OCI-LY7 (cell line): ENCODE measurements around the gene APOF. TPM values are rescaled to one million over a fixed set of nuclear protein-coding genes. Genes with fewer than 3 reads are reported as not detected.

Experiments used
- BruUV-seq: library from RNA; stranded (reverse); fragments of 400-500 nt; replicated peaks from 2 replicates; lab custom pipeline; 2021; lab: Mats Ljungman, UMichigan
- CTCF ChIA-PET: fragments of 300-600 bp; sonication (Branson Sonifier 250); formaldehyde crosslinking; loops from one replicate; lab custom pipeline; 2022; ENCODE audit warnings: antibody characterized with exemption; ENCODE audit not compliant: unreplicated experiment; lab: Charles Lee
- POLR2A ChIA-PET: fragments of 300-600 bp; sonication (Branson Sonifier 250); formaldehyde crosslinking; loops from one replicate; lab custom pipeline; 2022; ENCODE audit warnings: antibody characterized with exemption; lab: Charles Lee
- DNase-seq: peaks from one replicate; pipeline ENCODE4 v3.0.0-alpha.2; 2015; ENCODE audit warnings: low spot score
- H2AFZ ChIP-seq: fragments of 200-600 bp; sonication (generic), shearing (Covaris generic); 2 replicates; pipeline ENCODE4 v1.6.1; 2014; ENCODE audit warnings: mild to moderate bottlenecking, antibody characterized with exemption, low read length, moderate library complexity
- H3K27ac ChIP-seq: fragments of 200-600 bp; sonication (generic); 2 replicates; pipeline ENCODE4 v1.5.1; 2014; ENCODE audit warnings: mixed run types, low read depth, mild to moderate bottlenecking, moderate library complexity, low read length, inconsistent platforms; ENCODE audit not compliant: poor library complexity, severe bottlenecking
- H3K36me3 ChIP-seq: fragments of 200-600 bp; sonication (generic); 2 replicates; pipeline ENCODE4 v1.6.1; 2014; ENCODE audit warnings: mild to moderate bottlenecking, antibody characterized with exemption, low read length, moderate library complexity, mixed read lengths; ENCODE audit not compliant: insufficient read depth
- H3K4me1 ChIP-seq: fragments of 200-600 bp; sonication (generic); 2 replicates; pipeline ENCODE4 v1.5.1; 2014; ENCODE audit warnings: mild to moderate bottlenecking, low read length; ENCODE audit not compliant: insufficient read depth, poor library complexity, severe bottlenecking
- H3K4me2 ChIP-seq: fragments of 200-600 bp; sonication (generic); 2 replicates; pipeline ENCODE4 v1.6.1; 2014; ENCODE audit warnings: mild to moderate bottlenecking, low read length
- H3K4me3 ChIP-seq: fragments of 200-600 bp; sonication (generic); 2 replicates; pipeline ENCODE4 v1.5.1; 2014; ENCODE audit warnings: mild to moderate bottlenecking, low read depth, low read length; ENCODE audit not compliant: poor library complexity, severe bottlenecking
- H3K79me2 ChIP-seq: fragments of 200-600 bp; sonication (generic); 2 replicates; pipeline ENCODE4 v1.6.1; 2016; ENCODE audit warnings: low read depth, mild to moderate bottlenecking, low read length, moderate library complexity, mixed read lengths; ENCODE audit not compliant: insufficient read depth
- H3K9me2 ChIP-seq: fragments of 200-600 bp; sonication (generic); 2 replicates; pipeline ENCODE4 v1.6.1; 2016; ENCODE audit warnings: mild to moderate bottlenecking, low read length, mixed read lengths; ENCODE audit not compliant: insufficient read depth
- H3K9me3 ChIP-seq: fragments of 200-600 bp; sonication (generic); 2 replicates; pipeline ENCODE4 v1.6.1; 2014; ENCODE audit warnings: mild to moderate bottlenecking, mixed run types, low read length, mixed read lengths
- H4K20me1 ChIP-seq: fragments of 200-600 bp; sonication (generic); 2 replicates; pipeline ENCODE4 v1.6.1; 2014; ENCODE audit warnings: mild to moderate bottlenecking, antibody characterized with exemption, low read length, moderate library complexity, mixed read lengths; ENCODE audit not compliant: insufficient read depth
- EZH2phosphoT487 ChIP-seq: fragments of 200-600 bp; sonication (generic); IDR thresholded peaks from 2 replicates; pipeline ENCODE4 v1.6.1; 2018; ENCODE audit warnings: low read depth, borderline replicate concordance, mild to moderate bottlenecking, mixed run types, antibody characterized with exemption, low read length, moderate library complexity, mixed read lengths
- intact Hi-C: fragments of 100-400 bp; cut with micrococcal nuclease; formaldehyde crosslinking; loops from one replicate; pipeline ENCODE4 v1.10.0; 2022; ENCODE audit not compliant: unreplicated experiment
- total RNA-seq, 2 experiments: library from RNA; depleted of rRNA in 1 of 2; stranded (reverse); fragments of >200 nt in 1 of 2; shearing (Covaris generic) in 1 of 2; gene quantifications; 2 replicates each; pipeline ENCODE4 v1.2.3, GENCODE V29; 2014 to 2022
- TF ChIP-seq, protein P1 (sequence below): fragments of 200-600 bp; sonication (generic); conservative IDR thresholded peaks from 2 replicates; pipeline ENCODE4 v1.5.1; 2014; ENCODE audit warnings: mild to moderate bottlenecking, antibody characterized with exemption, low read length, moderate library complexity, mixed read lengths

Gene APOF
- total RNA-seq, 2 experiments from 2014 or later, result 0.16 to 0.38 TPM

DNA sequence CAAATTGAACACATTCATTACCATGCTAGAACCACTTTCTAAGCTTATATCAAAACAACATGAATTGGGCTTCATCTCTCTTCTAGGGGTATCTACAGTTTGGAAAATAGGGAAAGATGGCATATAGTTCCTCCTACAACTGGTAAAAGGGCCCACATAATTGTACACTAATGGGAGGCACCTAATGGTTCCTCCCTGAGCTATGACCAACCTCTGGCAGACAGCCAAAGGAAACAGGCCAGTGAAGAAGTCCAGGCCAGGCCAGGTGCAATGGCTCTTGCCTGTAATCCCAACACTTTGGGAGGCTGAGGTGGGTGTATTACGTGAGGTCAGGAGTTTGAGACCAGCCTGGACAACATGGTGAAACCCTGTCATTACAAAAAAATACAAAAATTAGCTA lies 23.2 kb upstream of the APOF start:
- Histone ChIP-seq H2AFZ (no peak overlapping the region), H3K9me2 (no peaks in the 10 kb centered on the region)
- CTCF ChIA-PET, result no interaction called here

DNA sequence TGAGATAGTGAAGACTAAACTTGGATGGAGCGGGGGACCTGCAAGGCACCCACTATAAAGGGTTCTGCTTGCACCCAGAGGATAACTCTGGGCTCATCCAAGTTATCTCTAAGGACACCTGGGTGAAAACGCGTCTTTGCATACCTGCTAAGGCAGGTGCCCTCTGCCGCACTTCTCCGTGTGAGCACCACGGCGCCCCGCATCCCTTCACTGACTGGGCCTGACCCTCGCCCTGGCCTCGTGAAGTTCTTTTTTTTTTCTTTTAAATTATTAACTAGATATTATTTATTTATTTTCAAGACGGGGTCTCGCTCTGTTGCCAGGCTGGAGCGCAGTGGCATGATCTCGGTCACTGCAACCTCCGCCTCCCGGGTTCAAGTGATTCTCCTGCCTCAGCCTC lies 20.0 kb upstream of the APOF start:
- Histone ChIP-seq H3K4me2 (no peak overlapping the region), H3K79me2 (no peaks in the 10 kb centered on the region), H3K9me2 (no peaks in the 10 kb centered on the region), H3K9me3 (no peaks in the 10 kb centered on the region), H3K36me3 (no peaks in the 10 kb centered on the region), H3K4me3 (no peak overlapping the region), H3K4me1 (peaks cover 8% of the 10 kb centered on the region), H3K27ac (no peak overlapping the region), H2AFZ (no peak overlapping the region), H4K20me1 (no peaks in the 10 kb centered on the region)
- BruUV-seq, result no TSS peak
- CTCF ChIA-PET, result no interaction called here
- intact Hi-C loops, result no loop called here
- TF ChIP-seq, protein P1, sequence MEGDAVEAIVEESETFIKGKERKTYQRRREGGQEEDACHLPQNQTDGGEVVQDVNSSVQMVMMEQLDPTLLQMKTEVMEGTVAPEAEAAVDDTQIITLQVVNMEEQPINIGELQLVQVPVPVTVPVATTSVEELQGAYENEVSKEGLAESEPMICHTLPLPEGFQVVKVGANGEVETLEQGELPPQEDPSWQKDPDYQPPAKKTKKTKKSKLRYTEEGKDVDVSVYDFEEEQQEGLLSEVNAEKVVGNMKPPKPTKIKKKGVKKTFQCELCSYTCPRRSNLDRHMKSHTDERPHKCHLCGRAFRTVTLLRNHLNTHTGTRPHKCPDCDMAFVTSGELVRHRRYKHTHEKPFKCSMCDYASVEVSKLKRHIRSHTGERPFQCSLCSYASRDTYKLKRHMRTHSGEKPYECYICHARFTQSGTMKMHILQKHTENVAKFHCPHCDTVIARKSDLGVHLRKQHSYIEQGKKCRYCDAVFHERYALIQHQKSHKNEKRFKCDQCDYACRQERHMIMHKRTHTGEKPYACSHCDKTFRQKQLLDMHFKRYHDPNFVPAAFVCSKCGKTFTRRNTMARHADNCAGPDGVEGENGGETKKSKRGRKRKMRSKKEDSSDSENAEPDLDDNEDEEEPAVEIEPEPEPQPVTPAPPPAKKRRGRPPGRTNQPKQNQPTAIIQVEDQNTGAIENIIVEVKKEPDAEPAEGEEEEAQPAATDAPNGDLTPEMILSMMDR, result no peak
- no peak for TF ChIP-seq EZH2phosphoT487
- DNase-seq, result no peak
- POLR2A ChIA-PET, result interaction anchor here (0.6 to 1.3 kb wide), 5 partner anchors 11 to 161 kb away, joined by 3 to 4 read pairs (median 3); partner anchors contain the start of genes RNF41 and STAT2

More for the DNA sequence above, 23.2 kb upstream of the APOF start:
- H3K4me2 ChIP-seq, result no peak overlapping the region
- no peaks in the 10 kb centered on the region for H4K20me1 ChIP-seq
- TF ChIP-seq, protein P1, result no peak
- TF ChIP-seq EZH2phosphoT487, result no peak
- H3K4me3 ChIP-seq, result no peak overlapping the region
- DNase-seq, result no peak
- no peaks in the 10 kb centered on the region for H3K79me2 ChIP-seq
- no peaks in the 10 kb centered on the region for H3K4me1 ChIP-seq
- H3K27ac ChIP-seq, result no peak overlapping the region
- POLR2A ChIA-PET, result interaction anchor here (0.7 to 2.1 kb wide), 4 partner anchors 9 to 122 kb away, joined by 3 to 12 read pairs (median 4); partner anchors contain the start of genes IL23A and STAT2
- no TSS peak for BruUV-seq
- no peaks in the 10 kb centered on the region for H3K9me3 ChIP-seq
- H3K36me3 ChIP-seq, result no peaks in the 10 kb centered on the region
- intact Hi-C loops, result no loop called here

DNA sequence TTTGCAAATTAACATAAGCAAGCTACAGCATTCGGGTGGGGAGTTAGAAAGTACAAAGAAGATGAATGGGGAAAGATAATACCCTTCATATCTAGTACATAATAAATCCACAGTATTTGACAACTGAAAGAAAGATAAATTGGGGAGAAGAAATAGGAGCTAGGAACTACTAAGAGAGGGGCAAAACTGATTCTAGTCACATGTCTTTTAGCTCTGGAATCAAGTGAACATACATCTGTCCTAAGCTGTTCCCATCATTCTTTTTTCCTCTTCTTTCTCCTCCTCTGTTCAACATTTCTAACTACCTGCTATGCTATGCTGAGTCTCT lies 15.3 kb upstream of the APOF start:
- H3K9me2 ChIP-seq, result no peaks in the 10 kb centered on the region
- H3K36me3 ChIP-seq, result no peaks in the 10 kb centered on the region; the same call in 1 of the 2 replicates
- no peaks in the 10 kb centered on the region for H4K20me1 ChIP-seq
- peaks cover 49% of the 10 kb centered on the region for H3K4me1 ChIP-seq
- no TSS peak for BruUV-seq
- H3K4me3 ChIP-seq, result no peak overlapping the region
- peak overlapping the region; percentile 95 for H2AFZ ChIP-seq
- CTCF ChIA-PET, result interaction anchor here (0.9 to 1.6 kb wide), 3 partner anchors 18 to 86 kb away, joined by 3 to 7 read pairs (median 5); partner anchors contain the start of gene STAT2
- H3K79me2 ChIP-seq, result no peaks in the 10 kb centered on the region
- H3K4me2 ChIP-seq, result peak overlapping the region; percentile 63
- peaks cover 8% of the 10 kb centered on the region for H3K9me3 ChIP-seq
- peak overlapping the region; percentile 93 for H3K27ac ChIP-seq
- intact Hi-C loops, result loop anchor here (5.0 kb wide), 2 partner anchors 61 to 709 kb away; partner anchors contain the start of genes CNPY2 and NAB2
- TF ChIP-seq EZH2phosphoT487, result no peak
- TF ChIP-seq, protein P1, result no peak
- POLR2A ChIA-PET, result interaction anchor here (0.5 to 6.0 kb wide), 16 partner anchors 8 to 368 kb away, joined by 3 to 116 read pairs (median 4); partner anchors contain the start of genes APOF, CNPY2, IL23A and STAT2
- DNase-seq, result no peak
